ENCODE data around the gene NFIA.

NFIA gene
- total RNA-seq, result 4.2 to 24.9 (median 16.9) reads per million in 3 experiments

DNA sequence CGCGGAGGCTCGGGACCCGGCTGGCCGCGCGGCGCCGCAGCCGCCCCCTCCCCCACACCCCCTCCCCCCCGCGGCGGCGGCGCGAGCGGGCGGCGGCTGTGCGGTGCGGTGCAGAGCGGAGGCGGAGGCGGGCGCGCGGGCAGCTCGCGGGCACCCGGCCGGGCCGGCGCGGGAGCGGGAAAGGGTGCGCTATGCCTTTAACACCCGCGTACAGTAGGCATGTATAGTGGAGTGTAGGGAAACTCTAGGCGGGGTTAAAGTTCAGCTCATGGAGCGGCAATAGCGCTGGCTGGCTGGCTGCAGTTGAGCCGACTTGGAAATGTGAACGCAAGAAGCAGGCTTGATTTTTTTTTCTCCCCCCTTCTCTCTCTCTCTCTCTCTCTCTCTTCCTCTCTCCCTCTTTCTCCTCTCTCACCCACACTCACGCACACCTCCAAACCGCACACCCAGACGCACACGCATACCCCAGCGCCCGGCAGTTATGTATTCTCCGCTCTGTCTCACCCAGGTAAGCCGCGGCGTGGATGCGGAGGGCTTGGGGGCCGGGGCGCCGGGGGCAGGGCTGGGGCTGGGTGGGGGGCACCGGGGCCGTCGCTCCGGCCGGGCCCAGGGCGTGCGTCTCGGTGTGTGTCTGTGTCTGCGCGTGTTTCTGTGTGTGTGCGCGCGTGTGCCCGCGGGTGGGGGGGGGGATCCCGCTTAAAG lies at the start of gene NFIA:
Gene NFIA, plus strand, starts transcription at position 251 of the 702 bp plus-strand sequence.
- DNase-seq, result peak; percentile 32

DNA sequence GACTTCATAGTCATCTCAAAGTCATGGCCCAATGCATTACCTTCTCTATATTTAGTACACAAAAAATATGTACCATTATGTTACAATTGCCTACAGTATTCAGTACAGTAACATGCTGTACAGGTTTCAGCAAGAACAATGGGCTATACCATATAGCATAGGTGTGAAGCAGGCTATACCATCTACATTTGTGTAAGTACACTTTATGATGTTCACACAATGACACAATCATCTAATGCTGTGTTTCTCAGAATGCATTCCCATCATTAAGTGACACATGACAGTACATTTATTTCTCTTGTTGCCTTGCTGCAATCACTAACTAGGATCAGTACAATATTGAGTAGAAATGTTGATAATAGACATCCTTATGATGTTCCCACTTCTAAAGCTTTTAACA lies 46.5 kb upstream of the NFIA start:
- no peak for DNase-seq

DNA sequence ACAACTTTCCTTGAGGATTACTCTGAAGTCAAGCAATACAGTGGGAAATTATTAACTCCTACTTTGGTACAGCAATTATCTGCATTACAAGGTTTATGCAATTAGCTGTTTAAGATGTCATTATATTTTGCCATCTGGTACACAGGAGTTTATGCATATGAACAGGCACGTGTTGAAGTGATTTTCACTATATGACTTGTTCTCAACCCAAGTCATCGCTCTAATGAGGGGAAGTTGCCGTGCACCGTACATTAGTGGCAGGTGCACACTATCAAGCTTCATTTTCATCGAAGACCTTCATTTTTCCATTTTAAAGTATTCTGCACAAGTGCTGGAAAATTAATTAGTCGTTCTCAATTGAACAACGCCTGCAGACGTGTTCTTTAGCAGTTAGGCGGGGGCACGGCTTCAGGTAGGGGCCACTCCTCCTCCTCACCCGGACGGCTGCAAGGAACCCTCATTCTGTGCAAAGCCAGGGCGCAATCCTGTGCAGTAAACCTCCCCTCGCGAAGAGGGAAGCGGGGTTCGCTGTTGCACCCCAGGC lies 39.8 kb upstream of the NFIA start:
- DNase-seq, result no peak

DNA sequence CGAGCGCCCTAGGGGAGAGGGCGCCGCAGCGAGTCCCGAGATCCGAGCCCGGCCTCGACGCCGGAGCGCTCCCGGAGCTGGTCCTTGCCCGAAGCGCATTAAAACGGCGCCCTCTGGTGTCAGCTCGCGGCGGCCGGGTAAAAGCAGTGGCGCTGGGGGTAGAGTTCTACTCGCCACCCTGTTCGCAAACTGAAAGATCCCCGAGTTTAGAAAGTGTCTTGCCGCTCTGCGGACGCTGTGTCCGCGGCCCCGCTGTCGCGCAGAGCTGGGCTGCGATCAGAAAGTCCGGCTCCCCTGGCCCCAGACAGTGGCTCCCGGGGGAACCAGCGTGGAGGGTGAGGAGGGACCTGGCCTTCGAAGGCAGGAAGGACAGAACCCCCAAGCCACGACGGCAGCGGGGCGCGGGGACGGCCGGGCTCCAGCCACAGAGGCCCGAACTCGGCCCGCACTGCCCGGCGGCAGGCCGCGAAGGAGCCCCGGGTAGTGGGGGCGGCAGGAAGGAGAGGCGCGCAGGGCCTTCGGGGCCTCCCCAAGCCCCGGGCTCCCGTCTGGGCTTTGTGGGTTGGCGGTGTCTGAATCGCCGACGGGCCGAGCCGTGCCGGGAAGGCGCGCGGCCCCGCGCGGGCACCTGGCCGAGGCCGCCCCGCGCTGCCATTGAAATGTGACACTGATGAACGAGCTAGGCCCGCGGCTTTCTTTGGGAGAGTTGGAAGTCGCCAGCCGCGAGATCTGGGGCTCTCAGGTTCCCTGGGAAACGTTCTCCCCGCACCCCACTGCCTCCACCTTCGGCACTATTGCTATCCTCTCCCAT lies 39.1 kb upstream of the NFIA start:
- DNase-seq, result peak; percentile 68

DNA sequence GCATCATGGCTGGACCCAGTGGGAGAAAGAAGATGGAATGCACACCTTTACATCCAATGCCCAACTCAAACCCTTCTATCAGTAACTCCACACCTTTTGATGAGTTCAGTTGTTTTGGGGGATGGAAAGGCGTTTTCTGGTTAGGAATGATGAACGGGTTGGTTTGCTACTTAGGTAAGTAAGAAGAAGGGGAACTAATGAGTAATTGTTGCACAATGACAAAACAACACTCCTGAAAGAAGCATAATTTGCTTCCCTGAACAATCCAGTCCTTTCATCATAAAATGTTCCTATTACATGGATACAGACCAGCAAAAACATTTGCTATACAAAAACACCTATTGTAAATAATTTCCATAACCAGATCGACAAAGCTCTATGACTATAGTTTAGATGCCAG lies 35.9 kb upstream of the NFIA start:
- no peak for DNase-seq

DNA sequence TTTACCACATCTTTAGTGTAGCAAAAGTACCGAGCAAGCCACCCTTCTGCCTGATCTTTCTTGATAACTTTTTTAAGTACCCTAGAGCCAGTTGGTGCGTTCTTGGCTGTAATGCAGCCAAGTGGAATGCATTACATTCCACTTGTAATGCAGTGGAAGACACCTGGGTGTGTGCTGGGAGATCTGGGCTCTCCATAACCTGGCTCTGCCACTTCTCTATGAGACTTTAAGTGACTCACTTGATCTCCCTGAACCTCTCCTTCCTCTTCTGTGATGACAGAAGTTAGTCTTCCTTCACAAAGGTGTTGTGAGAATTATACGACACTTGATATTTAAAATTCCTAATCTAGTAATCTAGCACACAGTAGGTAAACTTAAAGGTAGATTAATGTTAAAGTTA lies 35.3 kb upstream of the NFIA start:
- DNase-seq, result no peak

DNA sequence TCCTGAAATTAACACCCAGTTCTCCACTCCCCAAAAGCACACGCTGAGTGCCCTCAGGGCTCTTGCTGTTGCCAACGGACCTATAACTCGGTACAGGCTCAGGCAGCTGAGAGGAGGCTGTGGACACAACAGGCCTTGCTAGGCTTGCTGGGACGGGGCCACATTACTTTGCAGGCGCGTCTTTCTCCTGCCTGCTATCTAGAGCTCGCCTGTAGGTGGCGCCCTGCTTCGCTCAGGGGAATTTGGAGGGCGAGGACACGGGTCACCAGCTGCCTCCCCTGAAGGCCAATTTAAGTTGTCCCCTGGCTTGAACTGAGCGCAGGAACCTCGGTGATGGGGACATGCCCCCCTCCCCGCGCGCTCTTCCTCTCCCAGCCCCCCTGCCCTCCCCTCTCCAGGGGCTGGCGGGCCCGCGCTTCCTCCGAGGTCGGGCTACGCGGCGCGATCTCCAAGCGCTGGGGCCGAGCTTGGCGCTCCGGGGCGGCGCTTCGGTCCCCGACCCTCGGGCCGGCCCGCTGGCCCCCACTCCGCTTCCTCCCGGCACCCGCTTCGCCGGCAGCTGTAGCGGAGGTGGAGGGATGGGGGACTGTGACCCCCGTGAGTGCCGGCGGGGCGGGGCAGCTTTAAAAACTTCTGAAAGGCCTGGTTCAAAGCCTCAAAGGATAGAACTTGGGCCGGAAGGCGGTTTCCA lies 32.4 kb upstream of the NFIA start:
- peak; percentile 76 for DNase-seq

DNA sequence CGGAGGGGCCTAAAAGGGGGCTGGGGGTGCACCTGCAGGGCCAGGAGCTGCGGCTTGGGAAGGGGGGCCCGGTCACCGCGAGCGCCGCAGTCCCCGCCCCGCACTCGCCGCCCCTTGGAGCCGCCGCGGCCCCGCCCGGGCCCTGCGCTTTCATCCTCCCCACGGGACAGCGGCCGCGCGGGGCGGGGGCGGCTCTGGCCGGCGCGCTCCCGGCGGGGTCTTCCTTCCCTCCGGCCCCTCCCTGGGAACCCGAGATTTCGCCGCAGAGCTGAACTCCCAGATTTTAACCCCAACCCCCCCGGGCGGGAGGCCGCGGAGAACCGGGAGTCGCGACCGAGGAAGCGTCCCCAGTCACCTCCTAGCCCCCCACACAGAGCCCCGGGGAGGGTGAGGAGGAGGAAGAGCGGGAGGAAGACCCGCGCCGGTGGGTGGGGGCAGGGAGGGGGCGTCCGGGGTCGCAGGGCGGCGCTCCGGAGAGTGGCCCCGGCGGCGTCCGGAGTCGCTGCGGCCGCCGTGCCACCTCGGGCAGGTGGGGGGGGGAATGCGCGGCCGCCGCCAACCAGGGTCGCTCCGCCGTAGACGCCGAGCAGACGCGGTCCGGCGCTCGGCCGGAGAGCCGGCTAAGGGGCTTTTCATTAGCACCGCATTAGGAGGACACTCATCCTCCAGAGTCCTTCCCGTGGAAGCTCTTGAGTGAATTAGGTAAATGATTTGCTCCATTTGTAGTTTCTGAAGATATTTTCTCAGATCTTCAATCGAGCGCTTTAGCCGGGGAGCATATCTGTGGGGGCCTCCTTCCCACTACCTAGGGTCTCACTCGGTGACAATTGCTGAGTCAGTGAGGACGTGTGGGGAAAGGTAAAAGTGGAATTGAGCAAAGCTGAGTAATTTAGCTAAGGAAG lies 31.6 kb upstream of the NFIA start:
- DNase-seq, result no peak

DNA sequence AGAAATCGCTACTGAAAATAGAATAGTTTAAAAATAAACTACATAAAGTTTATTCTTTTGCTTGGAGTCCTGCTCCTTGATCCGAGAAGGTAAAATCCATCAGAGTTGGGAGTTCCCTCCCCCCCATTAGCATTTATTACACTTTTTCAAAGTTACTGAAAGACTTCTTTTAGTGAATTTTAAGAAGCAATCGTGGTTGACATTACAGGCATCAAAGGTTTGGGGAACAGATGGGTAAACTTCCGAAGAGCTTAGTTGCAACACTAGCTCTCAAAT lies 31.0 kb upstream of the NFIA start:
- no peak for DNase-seq

DNA sequence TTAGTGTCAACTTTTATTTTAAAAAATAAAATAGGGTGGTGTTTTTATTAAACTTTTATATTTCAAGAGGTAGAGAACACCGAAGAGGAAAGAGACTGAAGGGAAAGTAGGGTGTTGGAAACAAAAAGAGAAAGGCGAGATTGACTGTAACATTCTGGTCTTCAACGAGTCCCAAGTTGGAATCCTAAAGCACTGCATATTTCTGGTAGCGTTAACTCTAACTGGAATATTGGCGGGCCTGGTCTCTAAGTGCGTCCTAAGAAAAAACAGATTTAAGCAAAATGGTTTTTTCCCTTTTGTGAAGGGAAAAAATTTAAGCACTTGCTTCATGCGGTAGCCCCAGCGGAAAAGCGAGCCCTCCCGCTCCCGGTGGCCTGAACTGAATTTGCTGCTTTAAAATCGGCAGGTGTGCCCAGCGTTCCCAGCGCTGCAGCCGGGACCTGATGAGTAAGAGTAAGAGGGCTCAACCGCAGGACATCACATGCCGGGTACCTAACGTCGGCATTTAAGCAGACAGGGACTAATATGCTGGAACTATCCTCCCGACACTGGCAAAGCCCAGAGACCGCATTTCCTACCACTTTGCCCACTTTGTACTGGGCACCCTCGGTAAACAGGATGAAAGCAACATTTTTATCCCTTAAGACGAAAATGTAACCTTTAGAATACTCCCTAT lies 30.5 kb upstream of the NFIA start:
- DNase-seq, result no peak

DNA sequence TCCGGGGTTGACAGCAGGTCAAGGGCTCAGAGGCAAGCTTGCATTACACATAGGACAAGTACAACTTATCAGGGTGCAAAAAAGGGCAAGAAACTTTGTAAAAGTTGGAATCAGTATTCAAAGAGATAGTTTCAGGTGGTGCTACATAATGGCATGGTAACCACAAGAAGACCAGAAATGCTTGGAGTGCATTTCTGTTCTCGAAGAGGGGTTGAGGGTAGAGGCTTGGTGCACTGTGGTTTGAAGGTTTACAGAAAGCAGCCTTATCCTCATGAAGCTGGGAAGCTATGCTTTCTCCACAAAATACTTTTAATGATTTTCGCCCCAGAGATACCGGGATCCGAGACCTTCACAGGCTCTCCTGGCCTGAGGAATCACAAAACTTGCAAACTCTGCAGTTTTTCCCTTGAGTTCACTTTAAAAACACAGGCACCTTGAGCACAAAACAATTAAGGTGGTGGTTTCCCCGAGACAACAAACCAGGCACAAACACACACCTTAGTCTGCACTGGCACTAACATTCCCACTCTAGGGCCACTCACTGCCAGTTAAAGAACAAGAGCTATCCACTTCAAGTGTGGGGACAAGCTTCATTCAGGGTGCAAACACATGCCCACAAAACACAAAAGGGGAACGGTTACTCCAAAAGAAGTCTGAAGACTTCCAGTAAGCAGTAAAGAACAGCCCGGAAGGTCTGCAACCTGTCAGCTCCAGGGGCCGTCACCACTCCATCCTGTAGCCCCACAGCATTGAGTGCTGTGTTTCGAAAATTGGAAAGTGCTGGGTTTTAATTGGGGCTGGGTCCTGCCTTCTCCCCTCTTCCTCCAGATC lies 29.8 kb upstream of the NFIA start:
- DNase-seq, result no peak

DNA sequence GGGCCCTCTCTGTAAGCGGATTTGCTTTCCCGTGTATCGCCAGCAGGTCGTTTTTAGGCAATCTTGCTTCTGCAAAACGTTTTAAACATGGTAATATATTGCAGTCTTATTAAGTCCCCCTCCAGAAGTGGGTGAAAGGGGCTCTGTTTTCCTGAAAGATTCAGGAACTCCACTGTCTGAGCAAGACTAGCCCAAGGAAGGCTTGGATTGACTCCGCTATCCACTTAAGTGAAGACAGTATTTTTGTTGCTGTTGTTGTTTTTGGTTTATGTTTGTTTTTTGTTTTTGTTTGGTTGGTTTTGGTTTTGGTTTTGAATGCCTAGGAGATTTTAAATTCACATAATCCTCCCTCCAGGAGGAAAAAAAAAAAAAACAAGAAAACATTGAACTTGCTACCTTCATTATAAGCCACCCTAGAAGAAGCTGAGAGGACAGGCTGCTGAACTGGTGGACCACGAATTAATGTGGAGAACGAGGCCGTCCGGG lies 29.1 kb upstream of the NFIA start:
- no peak for DNase-seq

DNA sequence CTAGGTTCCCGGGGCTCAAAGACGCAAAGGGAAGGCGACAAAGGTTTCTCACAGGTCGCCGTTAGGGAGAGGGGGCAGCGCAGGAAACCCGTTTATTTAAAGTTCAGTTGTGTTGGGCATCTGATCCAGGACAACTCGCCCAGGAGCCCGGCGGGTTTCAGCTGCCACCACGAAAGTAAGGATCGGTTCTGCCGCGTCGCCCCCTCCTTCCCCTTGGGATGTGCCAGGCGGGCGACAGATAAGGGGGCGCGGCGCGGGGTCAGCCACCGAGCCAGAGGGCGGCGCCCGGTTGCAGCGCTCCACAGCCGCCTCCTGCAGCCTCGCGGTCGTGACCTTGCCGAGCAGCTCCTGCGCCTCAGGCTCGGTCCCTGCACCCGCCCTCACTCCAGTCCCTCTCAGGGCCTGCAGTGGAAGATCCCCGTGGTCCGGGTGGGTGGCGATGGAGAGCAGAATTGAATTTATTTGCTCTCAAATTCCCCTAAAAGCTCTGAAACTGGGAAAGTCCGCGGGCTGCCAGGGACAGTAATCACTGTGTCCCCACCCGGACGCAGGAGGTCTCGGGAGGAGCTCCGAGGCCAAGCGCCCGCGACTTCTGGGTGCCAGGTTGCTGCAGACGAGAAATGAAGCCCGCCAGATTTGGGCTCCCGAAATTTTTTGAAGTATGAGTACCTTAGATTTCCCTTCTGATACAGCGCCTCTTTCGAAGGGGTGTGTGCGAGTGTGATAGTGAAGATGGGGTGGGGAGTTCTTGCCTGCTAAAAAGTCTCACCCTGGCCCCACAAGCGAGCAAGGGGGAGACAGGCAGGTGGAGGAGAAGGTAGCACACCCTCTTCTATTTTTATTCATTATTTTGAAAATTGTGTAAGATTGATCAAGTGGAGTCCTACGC lies 28.4 kb upstream of the NFIA start:
- DNase-seq, result no peak

DNA sequence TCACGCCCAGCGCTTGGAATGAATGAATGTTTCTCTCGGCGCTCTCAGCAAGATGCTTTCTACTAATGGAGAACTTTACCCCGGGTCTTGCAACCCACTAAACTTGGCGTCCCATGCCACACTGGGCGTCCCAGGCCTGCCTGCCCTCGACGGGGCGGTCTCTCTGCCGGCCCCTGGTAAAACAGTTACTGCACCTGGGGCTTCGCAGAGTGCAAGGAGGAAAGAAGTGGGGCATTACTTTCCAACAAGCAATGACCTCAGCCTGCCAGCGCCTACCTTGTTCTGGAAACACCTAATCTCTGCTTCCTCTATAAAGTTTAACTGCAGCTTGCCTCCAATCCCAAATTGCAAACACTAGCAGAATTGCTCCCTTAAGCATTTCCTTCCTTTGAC lies 27.8 kb upstream of the NFIA start:
- no peak for DNase-seq

DNA sequence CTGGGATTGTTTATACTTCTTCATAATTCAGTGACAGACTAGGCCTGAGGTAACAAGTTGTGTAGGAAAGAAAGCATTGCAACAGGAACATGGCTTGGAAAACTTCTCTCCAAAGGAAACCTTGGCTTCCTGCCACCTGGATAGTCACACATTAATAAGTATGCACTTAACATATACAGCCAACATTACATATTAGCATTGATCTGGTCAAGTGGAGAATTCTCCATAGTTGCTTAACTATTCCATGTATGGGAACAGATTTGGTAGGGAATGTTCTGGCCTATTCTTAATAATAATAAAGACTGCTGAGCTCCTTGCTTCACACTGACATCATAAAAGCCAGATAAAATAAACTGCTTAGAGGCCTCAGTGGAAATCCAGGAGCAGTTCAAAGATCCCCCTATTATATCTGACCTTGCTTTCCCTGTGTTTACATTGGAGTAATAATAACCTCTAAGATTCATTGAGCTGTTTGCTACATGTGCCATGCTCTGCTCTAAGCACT lies 27.2 kb upstream of the NFIA start:
- DNase-seq, result no peak

DNA sequence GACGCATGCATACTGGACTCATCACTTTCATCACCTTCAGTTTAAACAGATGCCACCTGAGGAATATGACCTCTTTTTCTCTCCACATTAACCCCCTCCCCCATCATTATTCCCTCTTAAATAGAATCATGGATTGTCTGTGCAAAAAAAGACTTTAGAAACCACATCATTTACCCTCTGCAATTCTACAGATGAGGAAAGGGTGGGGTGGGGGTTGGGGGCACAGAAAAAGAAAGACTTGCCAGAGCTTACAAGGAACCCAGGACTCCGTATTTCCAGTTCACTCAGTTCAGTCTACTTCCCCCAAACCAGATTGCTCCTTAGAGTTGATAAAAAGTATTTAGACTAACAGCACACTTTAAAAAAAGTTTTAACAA lies 26.2 kb upstream of the NFIA start:
- no peak for DNase-seq

DNA sequence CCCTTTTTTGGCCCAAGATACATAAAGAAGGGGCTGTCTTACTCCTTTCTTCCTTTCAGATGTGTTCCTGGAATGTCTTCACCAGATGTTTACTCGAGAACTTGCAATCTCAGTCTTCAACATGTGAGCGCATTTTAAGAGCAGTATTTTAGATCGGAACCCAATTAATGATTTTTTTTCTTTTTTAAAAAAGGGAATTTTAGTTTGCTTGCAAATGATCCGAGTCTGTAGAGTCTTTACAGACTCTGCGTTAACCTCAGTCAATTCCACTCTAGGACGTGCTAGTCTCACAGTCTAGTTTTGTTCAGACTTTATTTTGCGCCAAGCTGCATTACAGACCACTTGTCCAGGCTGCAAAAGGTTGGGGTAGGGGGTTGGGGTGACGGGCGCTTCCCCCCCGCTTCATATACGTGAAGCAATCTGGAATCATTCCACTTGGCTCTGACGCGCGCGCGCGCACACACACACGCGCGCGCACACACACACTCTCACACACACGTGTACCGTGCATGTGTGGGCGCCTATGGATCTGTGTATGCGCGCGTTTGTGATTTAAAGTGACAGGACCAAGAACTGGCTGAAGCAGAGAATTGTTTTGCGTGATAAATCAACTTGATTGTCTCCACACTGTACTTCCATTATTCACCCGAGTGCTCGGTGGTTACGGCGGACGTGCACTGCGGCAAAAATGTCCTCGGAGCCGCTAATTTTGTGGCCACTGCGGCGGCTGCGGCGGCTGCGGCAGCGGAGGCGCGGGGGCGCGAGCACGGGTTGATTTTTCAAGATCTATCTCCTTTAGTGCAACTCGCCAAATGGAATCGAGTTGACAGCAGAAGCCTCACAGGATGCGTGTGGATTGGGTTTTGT lies 25.6 kb upstream of the NFIA start:
- peak; percentile 38 for DNase-seq

DNA sequence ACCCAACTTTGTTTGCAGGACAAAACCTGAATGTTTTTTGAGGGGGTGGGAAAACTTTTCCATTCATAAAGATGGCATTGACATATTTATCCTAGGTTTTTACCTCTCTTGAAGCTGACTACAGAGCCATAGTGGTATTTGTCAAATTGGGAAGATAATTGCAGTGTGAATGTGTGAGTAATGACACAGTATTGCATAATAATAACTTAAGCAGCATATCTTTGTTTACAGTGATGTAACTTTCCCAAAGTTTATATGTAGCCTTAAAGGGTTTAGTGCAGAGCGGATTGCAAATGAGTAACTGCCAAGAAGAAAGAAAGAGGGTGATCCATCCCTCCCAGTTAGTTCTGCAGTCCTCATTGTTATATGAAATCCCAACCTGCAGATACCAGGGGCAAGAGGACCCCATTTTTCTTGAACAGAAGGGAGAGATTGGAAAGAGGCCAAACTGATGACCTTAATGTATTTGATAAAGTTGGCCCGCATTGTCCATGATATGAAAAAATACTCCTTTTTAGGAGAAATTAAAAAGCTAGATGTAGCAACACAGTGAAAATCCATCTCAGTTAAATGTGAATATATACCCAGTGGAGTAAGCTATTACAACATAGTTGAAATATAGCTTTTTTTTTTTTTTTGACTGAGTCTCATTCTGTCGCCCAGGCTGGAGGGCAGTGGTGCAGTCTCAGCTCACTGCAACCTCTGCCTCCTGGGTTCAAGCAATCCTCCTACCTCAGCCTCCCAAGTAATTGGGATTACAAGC lies 23.7 kb upstream of the NFIA start:
- DNase-seq, result no peak
